DMS 273 (cell line): ENCODE data around the gene TRDMT1.

Source experiments
- DNase-seq: peaks from one replicate; lab custom pipeline; 2025; ENCODE audit not compliant: unreplicated experiment; lab: John Stamatoyannopoulos, UW

TRDMT1 gene, protein sequence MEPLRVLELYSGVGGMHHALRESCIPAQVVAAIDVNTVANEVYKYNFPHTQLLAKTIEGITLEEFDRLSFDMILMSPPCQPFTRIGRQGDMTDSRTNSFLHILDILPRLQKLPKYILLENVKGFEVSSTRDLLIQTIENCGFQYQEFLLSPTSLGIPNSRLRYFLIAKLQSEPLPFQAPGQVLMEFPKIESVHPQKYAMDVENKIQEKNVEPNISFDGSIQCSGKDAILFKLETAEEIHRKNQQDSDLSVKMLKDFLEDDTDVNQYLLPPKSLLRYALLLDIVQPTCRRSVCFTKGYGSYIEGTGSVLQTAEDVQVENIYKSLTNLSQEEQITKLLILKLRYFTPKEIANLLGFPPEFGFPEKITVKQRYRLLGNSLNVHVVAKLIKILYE

DNA sequence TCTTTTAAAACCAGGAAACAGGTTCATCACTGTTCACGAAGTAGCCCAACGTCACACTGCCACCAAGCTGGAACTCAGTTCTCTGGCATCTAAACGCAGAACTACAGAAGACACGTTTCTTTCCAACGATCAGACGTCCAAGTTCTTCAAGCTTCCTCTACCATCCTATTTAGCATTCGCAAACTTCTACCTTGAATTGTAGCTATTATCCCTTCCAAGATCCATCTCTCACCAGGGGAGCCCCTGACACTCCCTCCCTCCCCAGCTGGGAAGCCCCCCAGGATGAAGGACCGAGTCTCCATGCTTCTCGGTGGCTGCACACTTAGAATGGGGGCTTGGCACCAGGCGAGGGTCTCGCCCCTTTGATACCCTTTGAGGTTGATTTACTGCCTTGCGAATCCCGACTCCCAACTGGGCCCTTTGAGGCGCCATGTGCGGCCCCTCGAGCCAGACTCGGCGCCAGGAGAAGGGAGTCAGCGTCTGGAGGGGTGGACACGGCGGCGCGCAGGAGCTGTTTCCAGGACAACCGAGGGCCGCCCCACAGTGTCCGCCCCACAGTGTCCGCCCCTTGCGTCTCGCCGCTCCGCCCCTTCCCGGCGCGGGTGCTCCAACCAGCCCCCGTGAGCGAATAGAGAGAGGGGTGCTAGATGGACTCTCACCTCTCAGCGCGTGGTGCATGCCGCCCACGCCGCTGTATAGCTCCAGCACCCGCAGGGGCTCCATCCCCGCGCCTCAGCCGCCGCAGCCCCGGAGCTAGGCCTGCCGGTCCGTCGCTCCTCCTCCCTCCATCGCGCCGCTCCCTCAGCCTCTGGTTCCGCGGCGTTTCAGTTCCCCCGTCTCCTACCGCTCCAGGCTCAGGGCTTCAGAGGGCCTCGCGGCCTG is at the start of gene TRDMT1:
Gene TRDMT1, minus strand, starts transcription at position 761 of the 882 bp plus-strand sequence. Its CDS starts 38 bp downstream, at position 723.
- peak; percentile 94 for DNase-seq

DNA sequence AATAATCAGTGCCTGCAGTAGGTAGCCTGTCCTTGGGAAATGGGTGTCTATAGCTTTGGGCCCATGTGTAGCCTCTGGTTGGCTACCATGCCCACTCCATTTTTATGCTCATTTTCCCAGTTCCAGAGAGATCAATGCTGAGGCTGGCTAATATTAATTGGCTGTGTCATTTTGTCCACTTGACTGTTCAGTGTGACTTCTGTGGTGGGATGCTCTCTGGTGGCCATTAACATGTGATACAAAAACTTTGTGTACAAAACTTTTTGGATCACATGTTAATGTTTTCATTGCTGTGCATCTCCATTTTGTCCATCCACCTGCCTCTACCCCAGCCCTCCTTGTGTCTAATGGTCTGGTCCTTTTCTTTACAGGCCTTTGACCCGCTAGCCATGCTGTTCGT is 49.3 kb upstream of the TRDMT1 start:
- no peak for DNase-seq

GRCh38 chr10:17249820-17250219 is 48.3 kb upstream of the TRDMT1 start:
- no peak for DNase-seq

DNA sequence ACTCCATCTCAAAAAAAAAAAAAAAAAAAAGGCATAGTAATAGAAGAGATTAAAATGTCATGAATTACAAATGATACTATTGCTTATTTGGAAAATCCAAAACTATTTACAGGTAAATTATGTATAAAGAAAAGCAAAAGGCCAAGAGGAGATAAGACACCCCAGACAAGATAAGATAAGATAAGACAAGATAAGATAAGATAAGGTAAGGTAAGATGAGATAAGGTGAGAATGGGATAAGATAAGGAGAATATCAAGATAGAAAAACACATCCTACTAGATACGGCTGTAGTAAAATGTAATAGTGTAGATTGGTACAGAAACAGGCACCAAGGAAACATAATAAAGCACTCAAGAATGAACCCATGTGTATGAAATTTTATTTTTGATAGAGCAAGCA is 47.5 kb upstream of the TRDMT1 start:
- no peak for DNase-seq

GRCh38 chr10:17247210-17247609 is 45.7 kb upstream of the TRDMT1 start:
- DNase-seq = no peak

- DNase-seq = no peak
These were observed 43.4 kb upstream of the TRDMT1 start for GRCh38 chr10:17244700-17245365.

- DNase-seq = no peak
These were observed 40.3 kb upstream of the TRDMT1 start for GRCh38 chr10:17241611-17242333.

DNA sequence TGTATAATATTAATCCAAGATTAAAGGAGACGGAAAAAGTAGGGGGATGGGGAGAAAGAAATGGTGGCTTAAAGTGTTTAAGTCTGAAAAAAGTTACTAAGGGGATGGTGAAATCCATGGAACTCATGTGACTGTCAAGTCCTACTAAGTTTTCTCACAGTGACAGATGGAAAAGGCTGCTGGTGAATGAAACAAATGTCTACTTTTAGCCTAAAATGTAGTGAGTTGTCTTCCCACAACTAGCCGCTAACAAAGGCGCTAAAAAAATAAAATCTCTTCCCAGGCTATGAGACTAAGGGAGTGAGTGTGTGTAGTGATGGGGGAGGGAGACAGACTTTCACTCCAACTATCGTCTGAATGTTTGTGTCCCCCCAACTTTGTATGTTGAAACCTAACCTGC is 39.1 kb upstream of the TRDMT1 start:
- no peak for DNase-seq

- DNase-seq = no peak
These were observed 38.6 kb upstream of the TRDMT1 start for GRCh38 chr10:17240096-17240495.

GRCh38 chr10:17239345-17240085 is 38.0 kb upstream of the TRDMT1 start:
- no peak for DNase-seq

- no peak for DNase-seq
These were observed 37.2 kb upstream of the TRDMT1 start for GRCh38 chr10:17238445-17239291.

DNA sequence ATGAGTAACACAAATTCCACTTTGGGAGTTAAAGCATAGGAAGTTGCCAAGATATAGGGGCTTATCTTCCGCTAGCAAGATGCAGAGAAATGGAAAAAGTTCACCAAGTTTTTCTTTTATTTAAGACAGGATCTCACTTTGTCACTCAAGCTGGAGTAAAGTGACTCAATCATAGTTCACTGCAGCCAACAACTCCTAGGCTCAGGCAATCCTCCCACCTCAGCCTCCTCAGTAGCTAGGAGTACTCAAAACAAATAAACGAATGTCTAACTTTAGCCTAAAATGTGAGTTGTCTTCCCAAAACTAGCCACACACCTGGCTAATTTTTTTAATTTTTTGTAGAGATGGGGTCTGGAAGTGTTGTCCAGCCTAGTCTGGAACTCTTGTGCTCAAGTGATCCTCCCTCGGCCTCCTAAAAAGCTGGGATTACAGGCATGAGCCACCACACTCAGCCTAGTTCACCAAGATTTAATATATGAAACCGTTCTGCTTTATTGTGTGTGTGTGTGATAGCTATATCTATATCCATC is 36.5 kb upstream of the TRDMT1 start:
- DNase-seq = no peak

DNA sequence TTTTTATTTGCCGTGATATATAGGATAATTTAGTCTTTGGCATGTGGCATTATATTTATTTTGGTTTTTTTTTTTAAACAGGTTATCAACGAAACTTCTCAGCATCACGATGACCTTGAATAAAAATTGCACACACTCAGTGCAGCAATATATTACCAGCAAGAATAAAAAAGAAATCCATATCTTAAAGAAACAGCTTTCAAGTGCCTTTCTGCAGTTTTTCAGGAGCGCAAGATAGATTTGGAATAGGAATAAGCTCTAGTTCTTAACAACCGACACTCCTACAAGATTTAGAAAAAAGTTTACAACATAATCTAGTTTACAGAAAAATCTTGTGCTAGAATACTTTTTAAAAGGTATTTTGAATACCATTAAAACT is 35.7 kb upstream of the TRDMT1 start:
- DNase-seq = no peak

DNA sequence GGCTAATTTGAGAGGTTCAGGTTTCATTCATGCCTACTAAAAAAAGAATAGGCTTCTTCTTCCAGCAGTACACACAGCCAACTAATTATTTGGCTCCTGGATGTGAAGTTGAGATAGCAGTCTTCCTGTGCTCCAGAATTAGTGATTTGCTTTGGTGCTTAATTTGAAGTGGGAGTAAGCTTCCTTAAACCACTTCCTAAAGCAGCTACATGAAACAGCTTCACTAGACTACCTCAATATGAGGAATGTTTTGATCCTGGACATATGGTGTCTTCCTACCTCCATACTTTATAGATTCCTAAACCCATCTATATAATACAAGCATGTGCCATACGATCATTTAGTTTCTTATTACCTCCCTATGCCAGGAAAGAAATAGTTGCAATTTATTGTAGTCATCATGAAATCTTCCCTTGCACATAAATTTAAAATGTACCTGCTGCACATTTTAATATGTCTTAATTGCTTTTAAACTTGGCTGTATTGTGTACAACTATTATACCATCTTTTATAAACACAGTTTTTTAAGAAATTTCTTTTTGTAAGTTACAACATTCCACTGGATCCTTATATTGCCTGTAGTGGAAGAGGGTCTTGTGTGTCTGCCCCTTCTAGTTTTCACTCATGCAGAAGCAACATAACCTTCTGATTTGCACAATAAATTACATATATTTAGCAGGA is 35.1 kb upstream of the TRDMT1 start:
- no peak for DNase-seq

DNA sequence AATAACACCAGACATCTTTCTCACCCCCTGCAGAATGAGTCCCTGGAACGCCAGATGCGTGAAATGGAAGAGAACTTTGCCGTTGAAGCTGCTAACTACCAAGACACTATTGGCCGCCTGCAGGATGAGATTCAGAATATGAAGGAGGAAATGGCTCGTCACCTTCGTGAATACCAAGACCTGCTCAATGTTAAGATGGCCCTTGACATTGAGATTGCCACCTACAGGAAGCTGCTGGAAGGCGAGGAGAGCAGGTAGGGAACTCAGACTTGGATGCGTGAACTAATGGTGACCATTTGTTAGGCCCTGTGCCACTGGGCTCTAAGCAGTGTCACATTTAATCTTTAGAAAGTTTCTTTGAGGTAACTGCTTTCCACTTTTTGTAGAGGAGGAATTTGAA is 33.7 kb upstream of the TRDMT1 start:
- DNase-seq = no peak

- no peak for DNase-seq
These were observed 33.0 kb upstream of the TRDMT1 start for GRCh38 chr10:17234431-17234945.

DNA sequence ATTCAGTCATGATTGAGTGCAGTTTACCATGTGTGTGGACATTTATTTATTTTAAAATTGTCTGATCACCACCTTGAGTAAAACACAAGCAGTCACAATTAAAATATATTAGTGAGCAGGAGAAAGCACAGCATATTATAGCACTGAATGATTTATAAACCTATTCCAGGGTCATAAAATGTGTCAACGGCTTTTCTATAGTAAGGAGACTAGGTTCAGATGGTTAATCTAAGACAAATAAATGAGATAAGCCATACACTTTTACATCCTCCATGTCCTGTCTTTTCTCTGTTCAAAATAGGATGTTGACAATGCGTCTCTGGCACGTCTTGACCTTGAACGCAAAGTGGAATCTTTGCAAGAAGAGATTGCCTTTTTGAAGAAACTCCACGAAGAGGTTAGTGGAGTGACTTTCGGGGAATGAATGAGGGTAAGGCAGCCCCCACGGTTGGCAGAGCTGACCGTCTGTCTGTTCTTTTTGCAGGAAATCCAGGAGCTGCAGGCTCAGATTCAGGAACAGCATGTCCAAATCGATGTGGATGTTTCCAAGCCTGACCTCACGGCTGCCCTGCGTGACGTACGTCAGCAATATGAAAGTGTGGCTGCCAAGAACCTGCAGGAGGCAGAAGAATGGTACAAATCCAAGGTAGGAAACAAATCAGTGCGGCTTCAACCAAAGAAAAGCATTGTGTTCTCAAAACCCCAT is 32.0 kb upstream of the TRDMT1 start:
- DNase-seq = no peak
